RWPE1 (cell line): ENCODE results near the gene OR2T27.
"Not testable (repeated sequence)": the region's sequence is repeated elsewhere in the genome, so short reads cannot be mapped to it uniquely, and the experiment has no call there.

Experiments
- CTCF ChIA-PET: fragments of 350-600 bp; sonication (Branson Sonifier 250); formaldehyde crosslinking; extraction: SDS; loops from one replicate; lab custom pipeline; 2021; lab: Yijun Ruan, JAX
- POLR2A ChIA-PET: fragments of 400-600 bp; formaldehyde crosslinking; extraction: SDS; loops from one replicate; lab custom pipeline; 2020; ENCODE audit warnings: antibody characterized with exemption; ENCODE audit not compliant: low non-redundant PET; lab: Yijun Ruan, JAX
- DNase-seq: peaks from one replicate; pipeline ENCODE4 v3.0.0; 2012; ENCODE audit warnings: low spot score
- H3K27ac ChIP-seq: fragments of 450-650 bp; 2 replicates; pipeline ENCODE4 v1.5.1; 2017
- CTCF ChIP-seq: fragments of 450-650 bp; conservative IDR thresholded peaks from 2 replicates; pipeline ENCODE4 v1.5.1; 2017; ENCODE audit warnings: low read depth, mild to moderate bottlenecking

Gene OR2T27

DNA sequence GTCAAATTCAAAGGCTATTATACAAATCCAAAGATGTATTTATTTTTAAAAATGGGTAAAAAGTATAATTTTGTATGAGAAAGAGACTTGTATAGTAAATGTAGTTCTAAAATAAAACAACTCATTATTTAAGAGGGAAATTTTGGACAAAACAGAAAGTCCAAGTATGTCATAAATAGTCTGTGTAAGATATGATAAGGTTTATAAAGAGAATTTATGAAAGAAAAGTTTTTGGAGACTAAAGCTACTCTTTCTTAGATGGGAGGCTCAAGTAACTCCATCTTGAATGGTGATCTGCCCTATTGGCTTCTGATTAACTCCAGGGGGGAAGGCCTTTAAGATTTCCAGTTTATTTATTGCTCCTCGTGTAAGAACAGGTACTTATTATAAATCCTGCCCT lies 14.7 kb upstream of the OR2T27 start:
- POLR2A ChIA-PET = no interaction called here
- DNase-seq = no peak
- CTCF ChIA-PET = no interaction called here
- H3K27ac ChIP-seq = no peak overlapping the region
- no peak for TF ChIP-seq CTCF

GRCh38 chr1:248663453-248664328 lies 8.4 kb upstream of the OR2T27 start:
- POLR2A ChIA-PET = not testable (repeated sequence)

GRCh38 chr1:248656797-248657196 lies 1.5 kb upstream of the OR2T27 start:
- POLR2A ChIA-PET, H3K27ac ChIP-seq, DNase-seq, CTCF ChIA-PET: not testable (repeated sequence)

More at GRCh38 chr1:248663453-248664328, 8.4 kb upstream of the OR2T27 start:
- H3K27ac ChIP-seq, CTCF ChIA-PET, DNase-seq: not testable (repeated sequence)

DNA sequence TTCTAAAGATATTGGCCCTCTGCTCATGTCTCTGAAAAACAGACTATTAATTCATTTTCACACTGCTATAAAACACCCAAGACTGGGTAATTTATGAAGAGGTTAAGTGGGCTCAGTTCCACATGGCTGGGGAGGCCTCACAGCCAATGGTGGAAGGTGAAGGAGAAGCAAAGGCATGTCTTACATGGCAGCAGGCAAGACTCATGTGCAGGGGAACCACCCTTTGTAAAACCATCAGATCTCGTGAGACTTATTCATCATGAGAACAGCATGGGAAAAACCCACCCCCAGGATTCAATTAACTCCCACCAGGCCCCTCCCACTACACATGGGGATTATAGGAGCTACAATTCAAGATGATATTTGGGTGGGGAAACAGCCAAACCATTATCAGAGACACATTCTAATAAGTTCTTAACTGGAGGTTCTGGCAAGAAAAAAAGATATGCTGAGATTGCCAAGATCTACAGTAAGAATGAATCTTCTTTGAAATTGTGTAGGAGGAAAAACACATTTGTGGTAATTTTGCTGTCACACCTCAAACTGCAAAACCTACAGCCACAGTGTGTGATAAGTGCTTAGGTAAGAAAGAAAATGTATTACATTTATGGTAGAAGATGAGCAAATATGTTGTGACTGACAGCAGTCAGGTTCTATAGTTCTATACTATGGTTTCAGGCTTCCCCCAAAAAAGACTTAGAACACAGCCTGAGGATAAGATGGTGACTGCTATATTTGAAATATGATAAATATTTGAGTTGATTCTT lies 6.4 kb downstream of the OR2T27 start:
- CTCF ChIA-PET, H3K27ac ChIP-seq, DNase-seq, POLR2A ChIA-PET: not testable (repeated sequence)

DNA sequence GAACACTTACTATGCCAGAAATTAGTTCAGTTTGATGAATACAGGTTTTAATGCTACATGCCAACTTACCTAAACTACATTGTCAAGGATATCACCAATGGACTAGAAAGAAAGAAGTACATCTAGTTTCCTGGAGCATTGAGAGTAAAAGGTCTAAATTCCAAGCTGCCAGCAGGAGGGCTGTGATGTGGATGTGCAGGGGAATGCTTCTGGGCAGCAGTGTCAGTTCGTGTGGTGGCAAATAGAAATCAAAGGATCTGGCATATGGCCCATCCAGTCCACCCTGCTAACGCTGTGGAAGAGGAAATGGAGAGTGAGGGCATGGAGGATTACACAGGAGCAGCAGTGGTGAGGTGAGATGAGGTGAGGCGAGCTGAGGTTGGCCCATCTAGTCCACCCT lies 10.2 kb downstream of the OR2T27 start, which contains the start of gene OR2T35:
TSS of gene OR2T35 (minus strand) at position 101 of the 400 bp plus-strand sequence. CDS start 6,020 bp downstream, outside the sequence.
- DNase-seq, POLR2A ChIA-PET, CTCF ChIA-PET, H3K27ac ChIP-seq: not testable (repeated sequence)

- POLR2A ChIA-PET, CTCF ChIA-PET, H3K27ac ChIP-seq, DNase-seq: not testable (repeated sequence)
Observed at GRCh38 chr1:248642971-248643651, 12.2 kb downstream of the OR2T27 start.

DNA sequence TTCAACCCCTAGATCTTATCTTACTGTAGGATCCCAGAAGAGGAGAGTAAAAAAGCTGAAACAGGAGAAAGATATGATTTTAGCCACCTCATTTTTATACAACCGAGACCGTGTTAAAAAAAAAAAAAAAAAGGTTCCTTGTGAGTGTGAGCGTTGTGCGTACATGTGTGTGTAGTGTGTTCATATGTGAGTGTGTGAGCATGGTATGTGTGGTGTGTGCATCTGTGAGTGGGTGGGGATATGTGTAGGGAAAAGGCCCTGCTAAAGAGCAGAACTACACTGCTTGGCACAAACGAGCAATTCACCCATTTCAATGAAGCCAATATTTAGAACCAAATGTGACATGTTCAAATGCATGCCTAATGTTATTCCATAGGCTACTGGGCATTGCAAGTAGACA lies 13.7 kb downstream of the OR2T27 start:
- DNase-seq, CTCF ChIA-PET, POLR2A ChIA-PET, H3K27ac ChIP-seq: not testable (repeated sequence)

GRCh38 chr1:248640906-248641305 lies 14.4 kb downstream of the OR2T27 start:
- POLR2A ChIA-PET, DNase-seq, H3K27ac ChIP-seq, CTCF ChIA-PET: not testable (repeated sequence)

DNA sequence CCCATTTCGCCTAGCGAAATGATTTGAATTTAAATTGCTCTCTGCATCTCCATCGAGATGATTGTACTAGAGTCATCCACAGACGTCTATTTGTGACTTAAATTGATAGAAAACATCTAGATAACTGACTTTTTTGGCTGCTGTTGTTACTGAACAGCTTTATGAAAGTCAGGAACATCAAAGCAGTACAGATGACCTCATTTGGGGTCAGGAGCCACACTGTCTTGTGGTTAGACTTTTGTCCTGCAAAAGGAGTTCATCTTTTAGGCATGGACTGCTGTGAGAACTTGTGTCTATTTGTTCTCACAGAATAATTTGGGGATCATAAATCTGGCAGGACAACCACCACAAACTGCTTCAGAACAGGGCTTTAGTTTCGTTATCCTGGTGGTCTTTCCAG lies 15.7 kb downstream of the OR2T27 start:
- CTCF ChIA-PET, H3K27ac ChIP-seq, POLR2A ChIA-PET, DNase-seq: not testable (repeated sequence)

DNA sequence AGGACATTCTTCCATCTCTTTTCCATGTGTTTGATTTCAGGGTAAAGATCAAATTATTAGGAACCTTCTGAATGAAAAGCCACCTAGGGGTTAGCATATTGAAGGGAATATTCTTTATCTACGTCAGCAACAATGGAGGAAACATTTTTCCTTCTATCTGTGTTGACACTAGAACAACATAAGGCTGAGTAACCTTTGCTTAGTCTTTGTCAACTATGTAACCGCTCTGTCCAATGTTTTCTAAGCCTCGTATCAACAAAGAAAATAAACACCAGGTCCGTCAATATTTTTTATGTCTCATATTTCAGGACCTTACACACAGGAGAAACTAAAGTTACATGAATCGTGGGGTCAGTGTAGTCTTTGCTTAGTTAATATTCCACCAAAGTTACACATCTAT lies 18.7 kb downstream of the OR2T27 start:
- DNase-seq, H3K27ac ChIP-seq, POLR2A ChIA-PET, CTCF ChIA-PET: not testable (repeated sequence)

GRCh38 chr1:248634991-248635390 lies 20.3 kb downstream of the OR2T27 start, which contains the start of gene OR2T11:
Gene OR2T11 (minus strand): TSS chr1:248635091. CDS start chr1:248627128, 7,963 bp downstream.
- POLR2A ChIA-PET, DNase-seq, CTCF ChIA-PET, H3K27ac ChIP-seq: not testable (repeated sequence)
